Smooth muscle cell (in vitro differentiated cells): Measurements from ENCODE around the gene CHN2. TPM values are rescaled to one million over a fixed set of nuclear protein-coding genes. Genes with fewer than 3 reads are reported as not detected.

Experiments
- DNase-seq: peaks from one replicate; lab custom pipeline; 2025; ENCODE audit not compliant: unreplicated experiment; lab: John Stamatoyannopoulos, UW
- H2AFZ ChIP-seq: fragments of 200-600 bp; sonication (generic); 2 replicates; pipeline ENCODE4 v1.6.0; 2016; ENCODE audit warnings: antibody characterized with exemption, low read depth, mild to moderate bottlenecking
- H3F3A ChIP-seq: fragments of 200-600 bp; sonication (generic); 2 replicates; pipeline ENCODE4 v1.6.0; 2017; ENCODE audit warnings: antibody characterized with exemption, low read depth
- H3K27ac ChIP-seq: fragments of 200-600 bp; sonication (generic); 2 replicates; pipeline ENCODE4 v1.5.1; 2016; ENCODE audit warnings: low read depth, mild to moderate bottlenecking
- H3K27me3 ChIP-seq: fragments of 200-600 bp; sonication (generic); 2 replicates; pipeline ENCODE4 v1.6.1; 2016; ENCODE audit warnings: low read depth, mild to moderate bottlenecking
- H3K36me3 ChIP-seq: fragments of 200-600 bp; sonication (generic); 2 replicates; pipeline ENCODE4 v1.5.1; 2016; ENCODE audit warnings: low read depth
- H3K4me1 ChIP-seq: fragments of 200-600 bp; sonication (generic); 2 replicates; pipeline ENCODE4 v1.5.1; 2016; ENCODE audit warnings: low read depth
- H3K4me2 ChIP-seq: fragments of 200-600 bp; sonication (generic); 2 replicates; pipeline ENCODE4 v1.6.0; 2016; ENCODE audit warnings: mild to moderate bottlenecking
- H3K4me3 ChIP-seq: fragments of 200-600 bp; sonication (generic); 2 replicates; pipeline ENCODE4 v1.5.1; 2016; ENCODE audit warnings: mild to moderate bottlenecking
- H3K79me2 ChIP-seq: fragments of 200-600 bp; sonication (generic); 2 replicates; pipeline ENCODE4 v1.6.0; 2016; ENCODE audit warnings: low read depth, mild to moderate bottlenecking
- H3K9ac ChIP-seq: fragments of 200-600 bp; sonication (generic); 2 replicates; pipeline ENCODE4 v1.6.0; 2016; ENCODE audit warnings: low read depth
- H3K9me3 ChIP-seq: fragments of 200-600 bp; sonication (generic); replicated peaks from 2 replicates; pipeline ENCODE4 v1.5.1; 2016; ENCODE audit warnings: low read depth
- H4K20me1 ChIP-seq: fragments of 200-600 bp; sonication (generic); 2 replicates; pipeline ENCODE4 v1.6.0; 2016; ENCODE audit warnings: low read depth
- CTCF ChIP-seq: fragments of 200-600 bp; sonication (generic); IDR thresholded peaks from 2 replicates; pipeline ENCODE4 v1.5.1; 2017; ENCODE audit warnings: borderline replicate concordance, mild to moderate bottlenecking, antibody characterized with exemption; ENCODE audit not compliant: insufficient read depth, poor library complexity, severe bottlenecking
- WGBS: methylation state at CpG from one replicate; pipeline ENCODE4 v1.1.7; 2016; ENCODE audit warnings: low lambda C conversion rate; 5-methylcytosine and 5-hydroxymethylcytosine counted together
- polyA plus RNA-seq: library from polyadenylated mRNA; unstranded; fragments of >200 nt; fragmentation: Nextera tagmentation; extraction: Ambion mirVana; gene quantifications from 2 replicates; pipeline ENCODE4 v1.2.1, GENCODE V29; 2016
- total RNA-seq: library from RNA; depleted of rRNA; stranded (reverse); fragments of >200 nt; gene quantifications from 2 replicates; pipeline ENCODE4 v1.2.3, GENCODE V29; 2014

Gene CHN2
- total and polyA plus RNA-seq, 2 experiments from 2014 or later = 7.4 to 20.7 TPM

- DNase-seq = no peak
- Histone ChIP-seq H3K9me3 (no peaks in the 10 kb centered on the region), H3K27ac (no peak overlapping the region), H4K20me1 (no peaks in the 10 kb centered on the region), H2AFZ (no peak overlapping the region), H3F3A (no peaks in the 10 kb centered on the region), H3K9ac (no peak overlapping the region), H3K4me3 (no peak overlapping the region), H3K36me3 (no peaks in the 10 kb centered on the region), H3K79me2 (no peaks in the 10 kb centered on the region), H3K4me2 (no peak overlapping the region), H3K4me1 (no peaks in the 10 kb centered on the region), H3K27me3 (no peaks in the 10 kb centered on the region)
- WGBS = 90% methylated on average over 4 of the region's 4 CpGs
- TF ChIP-seq CTCF = no peak
Observed at GRCh38 chr7:29359482-29360093, 165.0 kb downstream of the CHN2 start.

DNA sequence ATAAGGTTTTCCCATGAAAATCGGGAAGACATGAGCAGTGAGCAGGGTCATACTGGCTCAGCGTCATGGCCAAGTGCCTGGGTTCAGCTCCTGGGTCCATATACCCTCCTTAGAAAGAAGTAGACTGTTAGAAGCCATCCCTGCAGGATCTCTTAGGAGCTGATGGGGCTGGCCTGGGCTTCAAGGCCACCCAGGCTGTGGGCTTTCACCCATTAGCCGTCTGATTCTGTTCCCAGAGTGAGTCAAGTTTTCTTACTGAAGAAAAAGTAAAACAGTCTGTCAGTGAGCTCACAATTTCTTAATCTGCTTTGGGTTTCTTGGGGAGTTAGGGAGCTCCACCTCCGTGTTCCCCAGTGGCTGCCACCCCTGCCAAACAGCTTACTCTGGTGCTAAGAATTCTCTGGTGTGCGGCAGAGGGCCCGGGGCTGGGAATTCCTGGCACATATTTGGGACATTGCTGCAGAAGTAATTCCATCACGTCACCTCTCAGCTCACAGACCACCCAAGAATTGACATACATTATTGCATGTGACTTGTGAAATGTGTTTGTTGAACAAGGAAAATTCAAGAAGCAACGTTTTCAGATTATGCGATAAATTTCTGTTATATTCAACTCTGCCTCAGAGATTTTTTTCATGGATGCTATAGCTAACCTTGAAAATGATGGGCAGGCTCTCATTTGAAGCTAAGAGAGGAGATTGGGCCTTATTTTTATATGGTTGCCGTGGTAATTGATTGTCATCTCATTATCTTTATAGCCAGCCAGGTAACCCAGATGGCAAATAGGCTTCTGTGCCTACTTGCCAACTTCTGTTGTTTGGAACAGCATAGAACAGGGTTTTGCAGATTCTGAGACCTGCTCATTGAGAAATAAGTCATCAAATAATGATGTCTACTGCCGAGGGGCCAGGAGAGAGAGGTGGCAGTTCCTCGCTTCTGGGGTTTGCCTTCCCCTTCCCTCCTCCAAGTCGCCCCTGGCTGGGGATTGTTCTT lies 166.4 kb downstream of the CHN2 start:
- Histone ChIP-seq H3K9ac (no peak overlapping the region), H3K79me2 (no peaks in the 10 kb centered on the region), H3K4me3 (no peak overlapping the region), H2AFZ (no peak overlapping the region), H3K9me3 (no peaks in the 10 kb centered on the region), H3K4me2 (no peak overlapping the region), H3K27ac (no peak overlapping the region), H4K20me1 (no peaks in the 10 kb centered on the region), H3K36me3 (no peaks in the 10 kb centered on the region), H3K27me3 (no peaks in the 10 kb centered on the region), H3F3A (no peaks in the 10 kb centered on the region), H3K4me1 (no peaks in the 10 kb centered on the region)
- no peak for DNase-seq
- TF ChIP-seq CTCF = no peak
- 78% methylated on average over 13 of the region's 13 CpGs for whole genome bisulfite sequencing

- no peak for TF ChIP-seq CTCF
- H3K9me3 ChIP-seq = no peaks in the 10 kb centered on the region
- no peak overlapping the region for H3K27ac ChIP-seq
- H3K4me3 ChIP-seq = no peak overlapping the region
- no peaks in the 10 kb centered on the region for H3K4me1 ChIP-seq
- H3K36me3 ChIP-seq = no peaks in the 10 kb centered on the region
- no peak overlapping the region for H2AFZ ChIP-seq
- no peaks in the 10 kb centered on the region for H4K20me1 ChIP-seq
- 84% methylated on average over 2 of the region's 2 CpGs for WGBS
- H3K27me3 ChIP-seq = no peaks in the 10 kb centered on the region
- no peak for DNase-seq
- no peaks in the 10 kb centered on the region for H3F3A ChIP-seq
- no peaks in the 10 kb centered on the region for H3K79me2 ChIP-seq
- H3K4me2 ChIP-seq = no peak overlapping the region
- H3K9ac ChIP-seq = no peak overlapping the region
Observed at GRCh38 chr7:29362380-29362779, 167.8 kb downstream of the CHN2 start.
